Endothelial cell of umbilical vein (primary cell): Measurements from ENCODE around the gene CENPB.

Experiments
- CTCF ChIP-seq, 2 donors: IDR thresholded peaks; 1 replicate in 1 of 2; 2 replicates in 1 of 2; pipeline ENCODE4 v1.5.1; 2011; ENCODE audit warnings: low read length in 2 of 2, mild to moderate bottlenecking in 2 of 2, moderate library complexity in 2 of 2, control low read depth in 1 of 2, inconsistent platforms in 1 of 2, low read depth in 1 of 2; ENCODE audit not compliant: insufficient read depth in 1 of 2; ENCODE audit errors: extremely low read depth in 1 of 2
- EZH2 ChIP-seq: IDR thresholded peaks from 2 replicates; pipeline ENCODE4 v1.6.1; 2012; ENCODE audit warnings: borderline replicate concordance, low read depth, mild to moderate bottlenecking, moderate library complexity, low read length, inconsistent platforms; ENCODE audit not compliant: severe bottlenecking
- FOS ChIP-seq: IDR thresholded peaks from 2 replicates; pipeline ENCODE4 v1.6.1; 2011; ENCODE audit warnings: mild to moderate bottlenecking, low read length, moderate library complexity, borderline replicate concordance; ENCODE audit not compliant: insufficient read depth
- GATA2 ChIP-seq: IDR thresholded peaks from 2 replicates; pipeline ENCODE4 v1.7.0; 2011; ENCODE audit warnings: low read depth, mild to moderate bottlenecking, moderate library complexity, mixed read lengths, low read length; ENCODE audit not compliant: insufficient read length, insufficient read depth
- JUN ChIP-seq: IDR thresholded peaks from 2 replicates; pipeline ENCODE4 v1.6.1; 2011; ENCODE audit warnings: borderline replicate concordance, low read depth; ENCODE audit not compliant: insufficient read length, insufficient read depth
- MAX ChIP-seq: IDR thresholded peaks from 2 replicates; pipeline ENCODE4 v1.6.1; 2011; ENCODE audit not compliant: insufficient read depth, insufficient read length
- MYC ChIP-seq: IDR thresholded peaks from one replicate; pipeline ENCODE4 v1.6.1; 2011; ENCODE audit warnings: mild to moderate bottlenecking, low read depth, low read length
- POLR2A ChIP-seq: IDR thresholded peaks from 2 replicates; pipeline ENCODE4 v1.6.1; 2012; ENCODE audit warnings: low read depth, mild to moderate bottlenecking, control low read depth, low read length
- POLR2AphosphoS5 ChIP-seq: IDR thresholded peaks from 2 replicates; pipeline ENCODE4 v1.6.1; 2012; ENCODE audit warnings: low read depth, mild to moderate bottlenecking, control low read depth, low read length, moderate library complexity; ENCODE audit not compliant: insufficient read depth

GRCh38 chr20:3744037-3744436, 42.5 kb downstream of the CENPB start:
- TF ChIP-seq FOS, result no peak
- TF ChIP-seq CTCF (IDR thresholded peaks at IDR 0.05; ENCODE audit: extremely low read depth in 1 of 2, insufficient read depth in 1 of 2, low read depth in 1 of 2, low read length in 2 of 2), result no peak
- TF ChIP-seq EZH2, result no peak
- TF ChIP-seq POLR2A, result no peak
- TF ChIP-seq MAX, result no peak
- TF ChIP-seq JUN, result no peak
- TF ChIP-seq POLR2AphosphoS5, result no peak
- no peak for TF ChIP-seq MYC
- TF ChIP-seq GATA2, result no peak
